Measurements from ENCODE around the gene TGM3.

The TGM3 gene

DNA sequence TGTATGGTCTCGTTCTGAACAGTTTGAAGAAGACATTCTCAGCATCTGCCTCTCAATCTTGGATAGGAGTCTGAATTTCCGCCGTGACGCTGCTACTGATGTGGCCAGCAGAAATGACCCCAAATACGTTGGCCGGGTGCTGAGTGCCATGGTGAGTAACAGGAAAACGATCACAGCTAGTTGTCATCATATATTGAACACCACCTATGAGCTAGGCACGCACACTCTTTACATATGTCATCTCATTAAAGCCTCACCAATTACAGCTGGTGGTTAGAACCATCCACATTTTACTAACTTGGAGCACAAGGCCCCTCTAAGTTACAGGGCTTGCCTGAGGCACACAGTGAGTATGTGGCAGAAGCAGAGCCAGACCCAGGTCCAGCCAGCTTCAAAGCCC lies 17.1 kb downstream of the TGM3 start:
- peak; percentile 18 for DNase-seq

DNA sequence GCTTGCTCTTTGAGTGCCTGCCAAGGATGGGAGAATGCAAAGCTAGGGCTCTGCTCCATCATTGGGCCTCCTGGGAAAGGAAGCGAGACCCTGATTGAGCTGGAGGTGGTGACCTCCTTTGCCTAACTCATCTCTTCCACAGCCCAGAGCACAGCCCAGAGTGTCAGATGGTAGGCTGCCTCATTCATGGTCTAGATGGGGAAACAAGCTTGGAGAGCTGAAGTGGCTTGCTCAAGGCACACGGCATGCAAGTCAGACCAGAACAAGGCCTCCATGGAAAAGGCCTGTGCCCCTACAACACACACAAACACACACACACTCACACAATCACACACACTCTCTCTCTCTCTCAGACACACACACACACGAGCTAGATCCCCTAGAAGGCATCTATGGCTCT lies 17.5 kb downstream of the TGM3 start:
- no peak for DNase-seq

DNA sequence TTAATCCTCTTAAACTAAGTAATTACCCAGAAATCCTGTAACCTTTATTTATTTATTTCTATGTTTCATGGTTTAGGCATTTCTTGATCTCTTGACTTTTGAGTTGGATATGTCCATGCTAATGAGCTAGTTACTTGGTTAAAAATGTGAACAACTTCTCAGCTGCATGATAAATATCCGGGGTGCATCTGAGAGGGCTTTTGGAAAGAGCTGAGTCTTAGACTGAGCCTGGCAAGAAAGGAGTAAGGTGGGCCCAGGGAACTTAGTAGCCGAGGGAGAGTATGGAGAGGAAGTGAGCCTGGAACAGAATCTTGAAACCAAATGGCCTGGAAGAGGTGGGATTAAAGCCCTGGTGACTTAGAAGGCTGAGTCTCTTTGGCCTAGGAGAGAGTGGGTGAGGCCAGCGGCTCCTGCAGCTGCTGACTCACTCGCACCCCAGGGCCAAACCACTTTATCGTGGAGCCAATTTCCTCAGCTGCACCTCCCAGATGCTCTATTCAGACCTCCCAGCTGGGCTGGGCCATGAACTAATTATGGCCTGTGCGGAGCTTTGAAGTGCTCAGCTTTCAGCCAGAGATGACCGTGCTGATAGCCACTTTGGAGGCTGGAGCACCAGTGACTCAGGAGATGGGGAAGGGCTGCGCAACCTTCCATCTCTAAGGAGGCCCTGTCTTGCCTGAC lies 19.1 kb downstream of the TGM3 start:
- peak; percentile 89 for DNase-seq

DNA sequence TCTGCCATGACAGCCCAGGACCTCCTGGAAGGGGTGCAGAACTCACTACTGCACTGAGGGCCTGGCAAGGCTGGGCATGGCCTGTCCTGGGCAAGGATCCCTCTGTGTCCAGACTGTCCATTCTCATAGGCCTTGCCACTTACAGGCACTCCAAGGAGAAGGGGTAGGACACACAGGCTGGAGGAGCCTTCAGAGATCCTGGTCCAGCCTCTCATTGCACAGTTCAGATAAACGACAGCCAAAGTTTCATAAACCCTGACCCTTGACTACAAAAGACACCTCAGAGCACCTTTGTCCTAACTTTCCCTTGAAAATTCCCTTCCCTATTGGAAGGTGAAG lies 19.6 kb downstream of the TGM3 start:
- no peak for DNase-seq

DNA sequence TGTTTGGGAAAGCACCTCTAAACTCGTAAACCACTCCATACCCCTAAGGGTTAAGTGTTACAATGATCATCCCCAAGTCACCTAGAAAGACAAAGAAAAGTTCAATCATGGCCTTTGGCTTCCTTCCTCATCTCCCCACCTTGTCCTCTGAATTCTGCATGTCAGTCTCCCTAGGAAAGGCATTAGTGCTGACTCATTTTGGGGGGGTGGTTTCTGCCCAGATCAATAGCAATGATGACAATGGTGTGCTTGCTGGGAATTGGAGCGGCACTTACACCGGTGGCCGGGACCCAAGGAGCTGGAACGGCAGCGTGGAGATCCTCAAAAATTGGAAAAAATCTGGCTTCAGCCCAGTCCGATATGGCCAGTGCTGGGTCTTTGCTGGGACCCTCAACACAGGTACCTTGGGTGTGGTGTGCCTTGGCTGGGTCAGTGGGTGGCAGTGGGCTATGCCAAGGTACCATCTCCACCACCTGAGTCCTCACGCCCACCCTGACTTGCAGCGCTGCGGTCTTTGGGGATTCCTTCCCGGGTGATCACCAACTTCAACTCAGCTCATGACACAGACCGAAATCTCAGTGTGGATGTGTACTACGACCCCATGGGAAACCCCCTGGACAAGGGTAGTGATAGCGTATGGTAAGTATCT lies 21.2 kb downstream of the TGM3 start:
- no peak for DNase-seq

DNA sequence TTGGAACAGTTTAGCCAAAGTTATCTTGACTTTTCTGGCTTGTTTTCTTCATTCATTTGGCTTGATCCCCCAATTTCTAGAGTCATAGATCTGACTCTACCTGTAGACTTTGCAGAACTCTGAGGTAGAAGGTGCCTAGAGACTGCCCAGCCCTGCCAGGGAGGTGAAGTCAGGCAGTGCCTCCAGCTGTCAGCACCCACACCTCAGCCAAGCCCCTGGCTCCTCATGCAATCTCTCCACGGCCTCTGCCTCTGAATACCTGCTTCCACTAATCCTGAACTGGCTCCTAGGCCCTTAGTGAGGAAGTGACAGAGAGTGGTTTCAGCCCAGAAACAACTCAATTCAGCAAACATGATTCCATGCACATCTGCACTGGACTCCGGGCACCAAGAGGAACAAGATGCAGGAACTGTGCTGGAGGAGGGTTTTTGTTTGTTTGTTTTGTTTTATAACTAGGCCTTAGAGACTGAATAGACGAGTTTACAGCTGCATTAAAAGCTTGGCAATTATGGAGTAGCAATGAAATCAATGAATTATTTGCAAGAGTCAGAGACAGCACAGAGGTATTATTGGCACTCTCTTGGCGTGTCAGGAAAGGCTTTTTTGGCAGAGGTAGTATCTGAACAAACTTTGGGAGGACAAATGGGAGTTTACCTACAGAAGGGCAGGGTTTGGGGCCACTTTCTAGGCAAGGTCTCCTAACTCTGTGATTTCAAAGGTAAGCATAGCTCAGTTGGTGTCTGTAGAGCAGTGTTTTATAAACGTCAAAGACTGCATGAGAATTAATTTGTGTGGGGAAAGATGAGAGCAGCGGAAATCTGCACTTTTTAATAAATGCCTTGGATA lies 25.2 kb downstream of the TGM3 start:
- no peak for DNase-seq

DNA sequence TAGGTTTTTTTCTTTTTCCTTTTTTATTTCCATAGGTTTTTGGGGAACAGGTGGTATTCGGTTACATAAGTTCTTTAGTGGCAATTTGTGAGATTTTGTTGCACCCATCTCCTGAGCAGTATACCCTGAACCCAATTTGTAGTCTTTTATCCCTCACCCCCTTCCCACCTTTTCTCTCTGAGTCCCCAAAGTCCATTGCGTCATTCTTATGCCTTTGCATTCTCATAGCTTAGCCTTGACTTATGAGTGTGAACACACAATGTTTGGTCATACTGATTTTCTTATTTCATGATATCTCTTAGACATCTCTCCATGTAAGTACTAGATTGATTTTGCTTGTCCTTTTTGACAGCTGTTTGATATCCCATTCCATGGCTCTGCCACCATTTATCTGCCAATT lies 27.2 kb downstream of the TGM3 start:
- no peak for DNase-seq

DNA sequence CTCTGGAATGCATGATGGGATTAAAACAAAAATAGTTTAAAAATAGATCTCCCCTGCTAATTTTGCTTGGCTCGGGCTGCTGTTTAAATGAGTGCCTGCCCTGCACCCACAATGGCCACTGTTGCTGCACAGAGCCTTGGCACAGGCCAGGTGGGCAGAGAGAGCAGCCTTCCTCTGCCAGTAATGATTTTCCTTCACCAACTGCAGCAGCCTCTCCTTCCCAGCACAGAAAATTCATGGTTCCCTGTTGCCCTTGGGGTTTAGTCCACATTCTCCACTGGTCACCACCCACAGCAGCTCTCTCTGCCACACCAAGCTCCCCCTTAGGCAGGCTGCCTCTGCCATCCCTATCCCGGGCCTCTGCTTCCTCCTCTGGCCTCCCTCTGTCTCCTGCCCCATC lies 30.2 kb downstream of the TGM3 start:
- DNase-seq: no peak

DNA sequence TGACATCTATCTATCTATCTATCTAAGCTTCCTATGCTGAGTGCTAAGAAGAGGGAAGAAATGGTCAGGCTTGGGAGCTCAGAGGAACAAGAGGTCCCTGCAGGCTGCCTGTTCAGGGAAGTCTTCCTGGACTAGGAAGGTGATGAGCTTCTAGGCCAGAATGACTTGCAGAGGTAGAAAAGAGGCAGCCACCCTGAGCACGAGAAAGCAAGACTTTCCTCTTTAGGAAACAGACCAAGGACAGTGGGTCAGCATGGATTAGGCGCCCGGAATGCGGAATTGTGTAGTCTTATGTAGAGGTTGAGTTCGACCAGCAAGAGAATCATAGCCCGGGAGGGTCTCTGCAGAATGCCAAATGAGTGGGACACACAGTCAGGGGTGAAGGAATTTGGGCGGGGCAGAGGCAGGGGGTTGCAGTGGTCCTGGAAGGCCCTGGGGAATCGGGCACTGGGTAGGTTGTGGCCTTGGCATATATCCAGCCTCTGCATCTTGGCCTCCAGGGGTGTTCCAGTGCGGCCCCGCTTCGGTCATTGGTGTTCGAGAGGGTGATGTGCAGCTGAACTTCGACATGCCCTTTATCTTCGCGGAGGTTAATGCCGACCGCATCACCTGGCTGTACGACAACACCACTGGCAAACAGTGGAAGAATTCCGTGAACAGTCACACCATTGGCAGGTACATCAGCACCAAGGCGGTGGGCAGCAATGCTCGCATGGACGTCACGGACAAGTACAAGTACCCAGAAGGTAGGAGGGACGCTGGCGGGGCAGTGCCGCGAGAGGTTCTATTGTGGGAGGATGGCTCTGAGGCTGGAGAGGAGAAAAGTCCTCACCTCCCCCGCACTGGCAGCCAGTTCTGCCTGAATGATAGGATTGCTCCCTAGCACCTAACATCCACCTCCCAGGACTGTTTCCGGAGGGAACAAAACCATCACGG lies 32.1 kb downstream of the TGM3 start:
- DNase-seq: no peak

DNA sequence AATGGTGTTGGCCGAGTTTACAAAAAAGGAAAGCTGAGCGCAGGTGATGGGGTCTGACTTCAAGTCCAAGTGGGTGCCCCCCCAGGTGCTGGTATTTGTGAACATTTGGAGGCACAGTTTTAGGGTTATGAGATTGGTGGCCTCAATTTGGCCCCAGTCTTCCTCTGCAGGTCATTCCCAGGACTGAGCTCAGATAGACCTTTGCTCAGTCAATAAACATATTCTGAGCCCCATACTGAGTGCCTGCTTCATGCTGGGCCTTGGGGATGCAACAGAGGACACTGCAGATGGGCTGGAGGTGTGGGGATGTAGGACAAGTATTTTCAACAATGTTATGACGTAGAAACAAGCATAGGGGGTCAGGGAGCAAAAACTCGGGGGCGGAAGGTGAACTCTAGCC lies 33.5 kb downstream of the TGM3 start:
- DNase-seq: no peak

DNA sequence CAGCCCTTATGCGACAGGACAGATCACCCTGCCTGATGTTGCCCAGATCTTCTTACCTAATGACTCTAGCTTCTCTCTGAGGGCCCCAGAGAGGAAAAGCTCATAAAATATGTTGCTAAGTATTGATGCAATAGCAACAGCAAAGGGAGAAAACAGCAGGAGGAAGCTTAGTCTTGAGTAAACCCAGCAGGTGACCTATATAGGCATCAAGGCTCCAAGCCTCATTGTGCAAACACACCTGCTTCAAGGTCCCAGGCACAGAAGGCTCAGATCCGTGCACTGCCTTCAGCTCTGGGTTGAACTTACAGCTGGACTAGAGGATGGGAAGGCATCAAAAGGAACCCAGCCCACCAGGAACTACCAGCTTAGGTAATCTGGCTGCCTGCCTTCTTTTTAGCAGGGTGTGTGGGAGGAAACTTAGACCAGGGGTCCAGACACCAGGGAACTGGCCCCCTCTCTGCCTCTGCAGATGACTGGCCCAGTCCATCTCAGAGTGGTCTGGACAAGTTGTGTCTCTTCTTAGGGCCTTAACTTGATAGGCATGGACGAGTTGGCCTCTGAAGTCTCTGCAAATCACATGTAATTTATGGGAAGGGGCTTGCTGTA lies 34.4 kb downstream of the TGM3 start:
- DNase-seq: no peak

DNA sequence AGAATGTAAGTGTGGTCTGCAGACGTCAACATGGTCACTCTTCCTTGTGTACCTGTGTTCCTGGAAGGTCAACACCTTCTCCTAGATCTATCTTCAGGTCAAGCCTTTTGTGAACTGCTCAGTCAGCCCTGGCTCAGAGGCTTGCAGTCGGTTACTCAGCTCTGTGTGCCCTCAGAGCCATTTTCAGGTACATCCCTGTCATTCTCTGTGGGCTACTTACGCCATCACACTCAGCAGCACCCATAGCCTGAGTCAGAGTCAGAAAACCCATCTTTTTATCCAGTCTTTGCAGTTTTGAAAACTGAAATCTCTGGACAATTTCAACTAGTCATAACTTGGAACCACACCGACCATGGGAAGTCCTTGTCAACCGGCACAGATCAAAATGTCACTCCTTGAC lies 35.3 kb downstream of the TGM3 start:
- no peak for DNase-seq

DNA sequence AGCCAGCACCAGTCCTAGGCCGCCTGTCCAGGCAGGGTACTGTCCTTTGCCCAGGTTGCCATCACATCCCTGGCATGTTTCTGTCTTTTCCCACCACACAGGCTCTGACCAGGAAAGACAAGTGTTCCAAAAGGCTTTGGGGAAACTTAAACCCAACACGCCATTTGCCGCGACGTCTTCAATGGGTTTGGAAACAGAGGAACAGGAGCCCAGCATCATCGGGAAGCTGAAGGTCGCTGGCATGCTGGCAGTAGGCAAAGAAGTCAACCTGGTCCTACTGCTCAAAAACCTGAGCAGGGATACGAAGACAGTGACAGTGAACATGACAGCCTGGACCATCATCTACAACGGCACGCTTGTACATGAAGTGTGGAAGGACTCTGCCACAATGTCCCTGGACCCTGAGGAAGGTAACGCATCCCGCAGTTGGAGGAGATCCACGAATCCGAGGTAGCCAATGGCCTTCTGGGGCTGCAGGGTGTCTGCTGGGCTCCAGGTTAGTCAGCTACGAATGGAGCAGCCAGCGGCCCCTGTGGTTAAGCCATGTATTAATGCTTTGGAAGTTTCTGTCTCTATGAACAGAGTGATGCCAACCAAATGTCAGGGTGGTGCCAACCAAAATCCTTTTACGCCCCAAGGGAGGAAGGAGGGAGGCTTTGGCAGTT lies 36.2 kb downstream of the TGM3 start:
- DNase-seq: no peak

DNA sequence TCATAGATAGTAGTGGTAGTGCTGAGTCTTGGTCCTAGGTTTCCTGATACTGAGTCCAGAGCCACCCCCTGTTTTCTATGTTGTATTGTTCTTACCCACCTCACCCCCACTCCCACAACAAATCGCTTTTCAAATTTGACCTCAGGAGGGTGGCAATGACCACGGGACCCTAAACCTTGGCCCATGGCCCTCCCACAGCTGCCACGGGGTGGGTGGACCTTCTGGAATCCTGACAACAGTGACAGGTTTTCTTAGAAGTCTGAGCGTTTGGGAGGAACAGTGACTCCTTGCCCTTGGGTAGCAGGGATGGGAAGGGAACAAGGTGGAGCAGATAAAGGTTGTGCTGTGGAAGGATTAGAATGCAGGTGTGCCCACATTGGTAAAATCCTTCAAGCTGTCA lies 36.9 kb downstream of the TGM3 start:
- DNase-seq: no peak

DNA sequence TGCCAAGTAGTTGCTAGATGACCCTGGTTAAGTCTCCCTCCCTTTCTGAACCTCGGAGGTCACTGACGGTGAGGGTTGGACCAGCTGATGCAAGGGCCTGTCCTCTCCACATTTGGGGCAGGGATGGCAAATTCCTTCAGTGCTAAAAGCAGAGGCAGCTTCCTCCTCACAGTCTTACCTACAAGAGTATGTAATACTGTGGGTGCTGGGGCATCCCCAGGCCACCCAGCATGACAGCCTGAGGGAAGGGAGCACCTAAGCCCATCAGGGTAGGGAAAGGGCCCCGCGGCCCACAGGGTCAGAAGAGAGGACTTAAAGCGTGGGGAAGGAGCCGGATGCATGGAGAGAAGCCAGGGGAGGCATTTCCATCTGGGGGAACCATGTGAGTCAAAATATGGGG lies 38.0 kb downstream of the TGM3 start:
- DNase-seq: no peak

DNA sequence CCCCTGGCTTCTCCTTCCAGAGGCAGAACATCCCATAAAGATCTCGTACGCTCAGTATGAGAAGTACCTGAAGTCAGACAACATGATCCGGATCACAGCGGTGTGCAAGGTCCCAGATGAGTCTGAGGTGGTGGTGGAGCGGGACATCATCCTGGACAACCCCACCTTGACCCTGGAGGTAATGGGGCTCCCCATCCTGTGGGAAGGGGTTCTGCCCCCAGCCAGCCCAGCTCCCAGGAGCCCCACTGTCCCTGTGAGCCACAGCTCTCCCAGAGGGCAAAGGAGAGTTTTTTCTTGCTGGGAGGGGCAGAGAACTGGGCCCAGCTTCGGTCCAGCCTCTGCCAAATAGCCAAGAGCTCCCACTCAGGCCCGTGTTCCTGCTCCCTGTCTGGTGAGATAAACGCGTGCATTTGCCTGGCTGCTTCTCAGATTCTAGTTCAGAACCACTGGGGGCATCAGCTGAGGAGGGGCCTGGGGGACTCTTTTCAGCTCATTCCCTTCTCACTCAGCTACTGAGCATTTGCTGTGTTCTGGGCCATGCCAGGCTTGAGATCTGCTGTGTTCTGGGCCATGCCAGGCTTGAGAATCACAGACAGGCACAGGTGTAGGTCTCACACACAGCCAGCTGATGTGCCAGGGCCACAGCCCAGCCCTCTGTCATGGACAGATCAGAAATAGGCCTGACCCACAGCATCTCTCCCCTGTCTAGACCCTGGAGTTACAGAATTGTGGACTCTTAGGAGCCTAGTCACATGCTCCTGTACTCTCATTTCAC lies 39.5 kb downstream of the TGM3 start:
- no peak for DNase-seq

DNA sequence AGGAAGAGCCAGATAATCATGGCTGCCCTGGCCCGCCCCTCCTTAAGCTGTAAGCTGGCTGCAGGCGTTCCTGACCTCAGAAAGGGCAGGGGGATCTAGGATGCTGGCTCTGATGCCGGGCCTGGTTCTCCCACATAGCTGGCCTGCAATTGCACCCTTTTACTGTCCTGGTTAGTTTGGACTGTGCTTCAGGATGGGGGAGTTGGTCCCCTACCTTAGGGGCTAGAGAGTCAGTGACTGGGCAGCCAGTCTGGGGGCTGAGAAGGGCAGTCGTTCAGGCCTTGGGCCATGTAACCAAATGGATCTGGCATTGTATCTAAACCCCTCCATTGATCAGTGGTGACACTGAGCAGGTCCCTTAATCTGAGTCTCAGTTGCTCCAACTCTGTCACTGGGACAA lies 40.7 kb downstream of the TGM3 start:
- DNase-seq: no peak

DNA sequence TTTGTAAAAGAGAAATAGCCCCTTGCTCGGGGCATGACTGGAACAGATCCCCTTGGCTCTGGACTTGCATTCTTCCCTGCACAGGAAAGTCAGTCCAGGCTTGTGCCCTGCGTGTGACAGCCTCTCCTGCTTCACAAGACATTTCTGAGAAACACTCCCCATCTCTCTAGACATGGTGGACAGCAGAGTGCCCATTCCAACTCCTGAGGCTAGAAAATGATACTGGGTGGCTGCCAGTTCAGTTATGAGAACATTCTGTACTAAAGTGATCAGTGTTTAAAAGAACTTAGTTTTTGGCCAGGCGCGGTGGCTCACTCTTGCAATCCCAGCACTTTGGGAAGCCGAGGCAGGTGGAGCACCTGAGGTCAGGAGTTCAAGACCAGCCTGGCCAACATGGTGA lies 41.3 kb downstream of the TGM3 start:
- no peak for DNase-seq

DNA sequence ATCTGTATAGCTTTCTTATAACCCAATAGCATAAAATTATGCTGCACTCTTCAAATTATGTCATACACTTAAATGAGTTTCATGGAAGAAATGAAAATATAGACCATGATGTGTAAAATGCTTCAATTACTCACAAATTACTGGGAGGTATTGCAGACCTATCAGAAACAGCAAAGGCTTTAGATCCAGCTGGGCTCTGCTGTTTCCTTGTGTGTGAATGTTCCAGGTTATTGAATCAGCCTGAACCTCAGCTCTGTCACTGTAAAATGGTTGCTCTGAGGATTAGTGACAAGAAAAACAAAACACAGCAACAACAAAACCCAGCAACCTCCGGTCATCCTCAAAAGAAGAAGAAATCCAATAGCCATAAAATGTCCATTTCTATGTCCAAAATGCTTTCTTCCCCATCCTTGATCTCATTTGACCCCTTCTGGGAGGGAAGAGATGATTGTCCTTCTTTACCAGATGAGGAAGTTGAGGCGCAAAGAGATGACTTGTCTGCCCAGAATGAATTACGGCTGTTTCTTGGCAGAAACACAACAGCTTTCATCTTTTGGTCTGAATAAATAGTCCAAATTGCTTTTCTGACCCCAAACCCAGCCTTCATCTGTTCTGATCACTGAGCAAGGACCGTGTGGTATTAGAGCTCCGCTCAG lies 42.7 kb downstream of the TGM3 start:
- DNase-seq: no peak

DNA sequence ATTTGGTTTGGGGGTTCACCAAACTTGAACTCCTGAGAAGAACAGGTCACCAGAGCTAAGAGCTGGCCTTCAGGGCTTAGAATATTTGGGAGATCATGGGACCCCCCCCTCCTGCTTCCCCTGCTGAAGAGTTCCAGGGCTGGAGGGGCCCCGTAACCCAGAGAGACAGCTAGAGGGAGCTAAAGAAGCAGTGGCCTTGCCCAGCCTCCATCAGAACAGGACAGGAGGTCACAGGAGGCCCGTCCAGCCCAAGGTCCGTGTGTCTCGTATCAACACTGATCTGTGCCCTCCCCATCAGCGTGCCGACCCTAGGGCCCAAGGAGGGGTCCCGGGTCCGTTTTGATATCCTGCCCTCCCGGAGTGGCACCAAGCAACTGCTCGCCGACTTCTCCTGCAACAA lies 44.3 kb downstream of the TGM3 start:
- no peak for DNase-seq

DNA sequence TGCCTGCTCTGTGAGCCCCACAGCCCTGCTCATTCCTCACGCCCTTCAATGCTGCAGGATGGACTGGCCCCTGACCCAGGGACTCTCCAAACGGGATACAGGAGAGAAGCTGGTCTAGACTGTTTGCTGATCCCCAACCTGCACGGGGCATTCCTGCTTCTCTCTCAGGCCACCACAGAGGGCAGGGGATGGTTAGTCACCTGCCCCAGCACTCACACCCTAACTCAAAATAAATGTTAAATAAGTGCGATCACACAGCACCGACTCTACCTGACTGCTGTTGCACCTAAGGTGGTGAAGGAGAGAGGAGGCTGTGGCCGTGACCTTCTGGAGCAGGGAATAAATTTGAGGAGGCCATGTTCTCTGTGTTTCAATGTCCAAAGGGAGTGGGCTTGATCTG lies 45.0 kb downstream of the TGM3 start:
- DNase-seq: no peak

All from fibroblast of skin of right biceps (primary cell).